Natural killer cell (primary cell): ENCODE data around the gene LGR6. TPM values are rescaled to one million over a fixed set of nuclear protein-coding genes. Genes with fewer than 3 reads are reported as not detected.

Source experiments
- ATAC-seq, 3 donors: fragments of 150-1000 bp in 2 of 3; fragments of 200-7000 bp in 1 of 3; cut with Tn5 transposase; 1 replicate in 1 of 3; 2 replicates in 2 of 3; pipeline ENCODE4 v1.10.0; 2021; ENCODE audit warnings: mild to moderate bottlenecking in 2 of 3, moderate library complexity in 2 of 3
- DNase-seq, 2 donors: peaks; one replicate each; pipeline versions ENCODE4 v3.0.0 to v3.0.0-alpha.2; 2013 to 2021; ENCODE audit warnings: mixed read lengths in 1 of 2
- H3K27ac ChIP-seq: one replicate; pipeline ENCODE4 v1.5.1; 2013; ENCODE audit warnings: mild to moderate bottlenecking, low read length
- H3K27me3 ChIP-seq: one replicate; pipeline ENCODE4 v1.6.1; 2013; ENCODE audit warnings: low read length; ENCODE audit not compliant: control insufficient read depth, insufficient read depth
- H3K36me3 ChIP-seq: one replicate; pipeline ENCODE4 v1.6.1; 2013; ENCODE audit warnings: low read length; ENCODE audit not compliant: control insufficient read depth, insufficient read depth
- H3K4me1 ChIP-seq: one replicate; pipeline ENCODE4 v1.6.1; 2013; ENCODE audit warnings: low read length; ENCODE audit not compliant: control insufficient read depth, insufficient read depth
- H3K4me3 ChIP-seq: one replicate; pipeline ENCODE4 v1.5.1; 2013; ENCODE audit warnings: low read length
- H3K9me3 ChIP-seq: one replicate; pipeline ENCODE4 v1.6.1; 2013; ENCODE audit warnings: low read length; ENCODE audit not compliant: control insufficient read depth, insufficient read depth
- H3K27ac Mint-ChIP-seq, 2 donors: one replicate each; pipeline ENCODE4 v1.8.0; 2022; ENCODE audit warnings: mild to moderate bottlenecking in 2 of 2, mixed read lengths in 2 of 2, moderate library complexity in 1 of 2
- H3K27me3 Mint-ChIP-seq, 2 donors: one replicate each; pipeline ENCODE4 v1.8.0; 2022; ENCODE audit warnings: low read depth in 2 of 2, mixed read lengths in 2 of 2
- H3K36me3 Mint-ChIP-seq: one replicate; pipeline ENCODE4 v1.8.0; 2022; ENCODE audit warnings: mixed read lengths
- H3K4me1 Mint-ChIP-seq, 2 donors: one replicate each; pipeline ENCODE4 v1.8.0; 2022; ENCODE audit warnings: mixed read lengths in 2 of 2
- H3K4me3 Mint-ChIP-seq: one replicate; pipeline ENCODE4 v1.8.0; 2022; ENCODE audit warnings: mild to moderate bottlenecking, moderate library complexity, mixed read lengths
- H3K9me3 Mint-ChIP-seq, 2 donors: one replicate each; pipeline ENCODE4 v1.8.0; 2022; ENCODE audit warnings: mixed read lengths in 2 of 2
- WGBS: methylation state at CpG from one replicate; pipeline ENCODE4 v1.1.7; 2013; ENCODE audit warnings: missing lambda C conversion rate; ENCODE audit not compliant: insufficient coverage; 5-methylcytosine and 5-hydroxymethylcytosine counted together
- intact Hi-C: fragments of 100-400 bp; cut with micrococcal nuclease; formaldehyde crosslinking; loops from one replicate; pipeline ENCODE4 v1.14.2; 2022
- total RNA-seq, 4 donors: library from RNA; stranded (reverse); fragments of 120-200 nt in 1 of 4; gene quantifications; one replicate each; pipeline versions ENCODE4 v1.2.3 to v1.2.4, GENCODE V29; 2013 to 2022
- TF ChIP-seq, protein P1 (sequence below): fragments of 200-600 bp; IDR thresholded peaks from one replicate; pipeline ENCODE4 v1.8.0; 2022; ENCODE audit warnings: antibody characterized with exemption

Gene LGR6
- total RNA-seq, 3 donors from 2014 or later (not counting 1 experiment from before 2014, with no cell fraction given) = 58.3 to 65.2 (median 60.9) TPM

DNA sequence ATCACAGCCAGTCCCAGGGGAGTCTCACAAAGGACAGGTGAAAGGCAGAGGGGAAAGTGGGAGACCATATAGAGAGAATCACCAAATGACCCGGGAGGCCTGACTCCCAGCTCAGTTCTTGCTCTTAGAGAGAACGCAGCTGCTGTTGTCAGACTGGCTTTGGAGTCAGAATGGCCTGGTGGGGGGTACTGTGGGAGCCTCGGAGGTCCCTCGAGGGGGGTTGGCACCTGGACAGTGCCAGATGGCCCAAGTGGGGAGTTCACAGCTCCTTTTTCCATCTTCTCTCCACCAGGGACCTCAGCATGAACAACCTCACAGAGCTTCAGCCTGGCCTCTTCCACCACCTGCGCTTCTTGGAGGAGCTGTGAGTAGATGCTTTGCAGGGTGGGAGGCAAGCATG lies 31.5 kb downstream of the LGR6 start:
- no peaks in the 10 kb centered on the region for H3K9me3 ChIP-seq
- H3K36me3 Mint-ChIP-seq = no peaks in the 10 kb centered on the region
- no peak overlapping the region for H3K4me3 Mint-ChIP-seq
- WGBS = 89% methylated on average over 5 of the region's 5 CpGs
- H3K4me3 ChIP-seq = no peak overlapping the region
- intact Hi-C loops = no loop called here
- peaks cover 8% of the 10 kb centered on the region for H3K36me3 ChIP-seq
- no peaks in the 10 kb centered on the region for H3K27me3 ChIP-seq
- no peak overlapping the region for H3K27ac Mint-ChIP-seq
- DNase-seq (no peak), ATAC-seq (no peak)
- H3K4me1 Mint-ChIP-seq = peaks cover 29 to 36% of the 10 kb centered on the region in 2 donors
- H3K27me3 Mint-ChIP-seq = no peaks in the 10 kb centered on the region
- no peak overlapping the region for H3K27ac ChIP-seq
- no peaks in the 10 kb centered on the region for H3K9me3 Mint-ChIP-seq
- TF ChIP-seq, protein P1, sequence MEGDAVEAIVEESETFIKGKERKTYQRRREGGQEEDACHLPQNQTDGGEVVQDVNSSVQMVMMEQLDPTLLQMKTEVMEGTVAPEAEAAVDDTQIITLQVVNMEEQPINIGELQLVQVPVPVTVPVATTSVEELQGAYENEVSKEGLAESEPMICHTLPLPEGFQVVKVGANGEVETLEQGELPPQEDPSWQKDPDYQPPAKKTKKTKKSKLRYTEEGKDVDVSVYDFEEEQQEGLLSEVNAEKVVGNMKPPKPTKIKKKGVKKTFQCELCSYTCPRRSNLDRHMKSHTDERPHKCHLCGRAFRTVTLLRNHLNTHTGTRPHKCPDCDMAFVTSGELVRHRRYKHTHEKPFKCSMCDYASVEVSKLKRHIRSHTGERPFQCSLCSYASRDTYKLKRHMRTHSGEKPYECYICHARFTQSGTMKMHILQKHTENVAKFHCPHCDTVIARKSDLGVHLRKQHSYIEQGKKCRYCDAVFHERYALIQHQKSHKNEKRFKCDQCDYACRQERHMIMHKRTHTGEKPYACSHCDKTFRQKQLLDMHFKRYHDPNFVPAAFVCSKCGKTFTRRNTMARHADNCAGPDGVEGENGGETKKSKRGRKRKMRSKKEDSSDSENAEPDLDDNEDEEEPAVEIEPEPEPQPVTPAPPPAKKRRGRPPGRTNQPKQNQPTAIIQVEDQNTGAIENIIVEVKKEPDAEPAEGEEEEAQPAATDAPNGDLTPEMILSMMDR = no peak
- H3K4me1 ChIP-seq = peaks cover 7% of the 10 kb centered on the region

DNA sequence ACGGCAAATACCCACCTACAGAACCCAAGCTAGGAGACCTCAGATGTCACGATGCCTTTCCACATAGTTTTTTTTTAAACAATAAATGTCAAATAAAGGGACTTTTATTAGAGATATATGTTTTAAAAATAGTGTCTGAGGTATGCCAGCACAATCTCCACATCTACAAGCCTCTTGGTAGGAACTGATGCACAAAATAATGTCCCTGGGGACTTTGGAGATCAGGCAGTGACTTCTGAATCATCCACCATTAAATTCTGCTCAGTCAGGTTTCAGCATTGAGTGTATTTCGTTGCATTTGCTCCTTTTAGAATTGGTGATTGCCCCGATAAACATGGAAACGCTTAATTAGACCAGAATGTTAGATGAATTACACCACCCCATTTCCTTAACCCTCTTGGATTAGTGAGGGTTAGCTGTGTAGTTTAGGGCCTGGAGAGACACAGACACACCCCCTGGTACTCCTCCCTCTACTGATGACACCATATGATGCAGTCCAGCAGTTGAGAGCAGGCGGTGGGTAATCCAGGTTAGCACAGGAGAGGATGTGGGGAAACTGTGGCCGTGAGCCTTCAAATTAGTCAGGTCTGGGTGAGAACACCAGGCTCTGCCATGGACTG lies 33.6 kb downstream of the LGR6 start:
- no peak overlapping the region for H3K4me3 Mint-ChIP-seq
- no peaks in the 10 kb centered on the region for H3K36me3 Mint-ChIP-seq
- DNase-seq (no peak), ATAC-seq (peak; percentile 29 to 68 (median 65))
- Histone ChIP-seq H3K4me3 (no peak overlapping the region), H3K9me3 (no peaks in the 10 kb centered on the region), H3K4me1 (peaks cover 7% of the 10 kb centered on the region), H3K27me3 (no peaks in the 10 kb centered on the region), H3K36me3 (peaks cover 8% of the 10 kb centered on the region), H3K27ac (no peak overlapping the region)
- no peaks in the 10 kb centered on the region for H3K27me3 Mint-ChIP-seq
- intact Hi-C loops = no loop called here
- whole genome bisulfite sequencing = 68% methylated on average over 3 of the region's 7 CpGs
- peaks cover 21 to 25% of the 10 kb centered on the region in 2 donors for H3K4me1 Mint-ChIP-seq
- peak overlapping the region; percentile 58 to 62 for H3K27ac Mint-ChIP-seq
- H3K9me3 Mint-ChIP-seq = no peaks in the 10 kb centered on the region
- TF ChIP-seq, protein P1 = no peak

DNA sequence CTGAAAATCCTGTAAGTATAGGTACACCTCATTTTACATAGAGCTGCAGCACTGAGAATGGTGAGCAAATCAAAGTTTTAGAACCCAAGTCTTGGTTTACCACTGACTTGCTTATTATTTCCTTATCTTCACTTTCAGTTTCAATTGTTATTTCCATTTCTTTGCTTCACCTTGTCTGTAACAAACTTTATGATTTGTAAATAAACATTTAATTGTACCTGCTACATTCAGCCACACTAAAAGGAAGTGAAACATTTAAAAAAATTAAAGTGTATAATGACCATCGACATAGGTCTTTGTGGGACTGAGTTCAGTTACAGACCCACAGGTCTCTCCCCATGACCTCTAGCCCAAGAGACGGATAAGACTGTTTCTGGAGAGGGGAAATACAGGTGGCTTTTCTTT lies 34.4 kb downstream of the LGR6 start:
- Histone ChIP-seq H3K4me3 (no peak overlapping the region), H3K27me3 (no peaks in the 10 kb centered on the region), H3K36me3 (peaks cover 8% of the 10 kb centered on the region), H3K9me3 (no peaks in the 10 kb centered on the region), H3K4me1 (peaks cover 7% of the 10 kb centered on the region), H3K27ac (no peak overlapping the region)
- no peaks in the 10 kb centered on the region for H3K27me3 Mint-ChIP-seq
- H3K4me1 Mint-ChIP-seq = peaks cover 21 to 25% of the 10 kb centered on the region in 2 donors
- H3K27ac Mint-ChIP-seq = peak overlapping the region; percentile 58 to 62
- WGBS = no CpG with 5 or more reads among the region's 2 CpGs
- no peak overlapping the region for H3K4me3 Mint-ChIP-seq
- no peak for ATAC-seq
- TF ChIP-seq, protein P1 = no peak
- no peaks in the 10 kb centered on the region for H3K9me3 Mint-ChIP-seq
- H3K36me3 Mint-ChIP-seq = no peaks in the 10 kb centered on the region
- DNase-seq = no peak
- intact Hi-C loops = no loop called here
